GM10847 (cell line): Measurements from ENCODE around the gene ATXN7.

Experiments used
- POLR2A ChIP-seq: IDR thresholded peaks from 2 replicates; pipeline ENCODE4 v1.6.1; 2011; ENCODE audit not compliant: insufficient read length; ENCODE audit errors: extremely low read depth

The ATXN7 gene

DNA sequence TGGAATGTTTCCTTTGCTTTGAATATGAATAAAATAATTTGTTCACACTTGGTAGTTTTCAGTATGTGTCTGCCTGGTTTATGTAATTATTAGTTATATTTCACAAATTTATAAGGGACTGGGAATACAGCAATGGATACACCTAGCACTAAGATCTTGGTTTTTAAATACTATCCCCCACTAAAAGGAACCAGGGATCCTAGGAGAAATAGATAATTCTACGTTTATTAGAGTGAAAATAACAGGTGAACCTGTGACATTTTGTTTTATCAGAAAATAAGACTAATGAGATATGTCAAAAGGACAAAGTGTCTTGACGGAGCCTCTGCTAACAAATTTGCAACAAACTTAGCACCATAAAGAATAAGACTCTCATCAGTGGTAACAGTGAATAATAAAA, 156.2 kb downstream of the ATXN7 start:
- no peak for TF ChIP-seq POLR2A

DNA sequence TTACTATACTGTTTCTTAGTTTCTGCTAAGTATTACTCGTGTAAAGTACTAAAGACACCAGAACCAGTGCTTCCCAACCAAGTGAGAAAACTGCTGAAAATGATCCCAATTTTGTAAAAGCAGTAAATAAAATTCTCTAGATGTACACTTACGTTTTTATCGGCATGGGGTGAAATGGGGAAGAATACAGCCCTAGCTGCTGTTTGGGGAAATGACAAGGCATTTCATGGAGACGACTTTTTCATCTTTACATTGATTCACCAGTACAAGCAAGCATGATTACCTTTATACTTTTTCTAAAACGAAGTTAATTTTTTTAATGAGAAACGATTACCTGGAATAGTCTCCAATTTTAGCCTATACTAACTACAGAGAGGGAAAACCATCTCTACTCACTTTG, 158.3 kb downstream of the ATXN7 start:
- no peak for TF ChIP-seq POLR2A

DNA sequence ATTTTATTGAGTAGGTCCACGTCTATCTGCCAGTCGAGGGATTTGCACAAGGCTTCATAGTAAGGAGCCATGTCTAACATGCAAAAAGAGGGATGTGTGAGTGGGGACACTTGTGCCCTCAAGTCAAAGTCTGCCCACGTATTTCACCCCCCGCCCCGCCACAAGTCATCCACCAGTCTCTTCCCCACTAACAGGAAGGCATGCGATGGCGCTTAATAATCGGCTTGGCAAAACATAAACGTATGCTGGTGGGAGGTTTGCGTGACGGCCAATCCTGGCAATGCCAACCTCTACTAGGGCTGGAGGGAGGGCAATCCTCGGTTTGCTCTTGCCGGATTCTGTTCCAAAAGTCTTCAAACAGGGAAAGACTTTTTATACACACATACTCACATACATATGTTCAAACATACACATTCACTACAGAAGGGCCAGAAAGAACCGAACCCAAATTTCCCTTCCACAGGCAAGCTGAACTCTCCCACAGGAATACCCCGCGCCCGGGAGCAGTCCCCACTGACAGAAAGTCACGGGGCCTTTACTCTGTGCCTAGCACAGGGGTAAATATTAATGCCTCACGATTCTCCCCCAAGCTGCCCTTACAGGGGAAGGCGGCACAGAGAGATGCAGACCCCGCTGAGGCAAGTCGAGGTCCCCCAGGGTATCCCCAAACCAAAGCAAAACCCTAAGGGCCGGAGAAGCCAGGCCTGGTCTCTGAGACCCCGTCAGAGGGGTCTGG, 159.0 kb downstream of the ATXN7 start:
- no peak for TF ChIP-seq POLR2A

DNA sequence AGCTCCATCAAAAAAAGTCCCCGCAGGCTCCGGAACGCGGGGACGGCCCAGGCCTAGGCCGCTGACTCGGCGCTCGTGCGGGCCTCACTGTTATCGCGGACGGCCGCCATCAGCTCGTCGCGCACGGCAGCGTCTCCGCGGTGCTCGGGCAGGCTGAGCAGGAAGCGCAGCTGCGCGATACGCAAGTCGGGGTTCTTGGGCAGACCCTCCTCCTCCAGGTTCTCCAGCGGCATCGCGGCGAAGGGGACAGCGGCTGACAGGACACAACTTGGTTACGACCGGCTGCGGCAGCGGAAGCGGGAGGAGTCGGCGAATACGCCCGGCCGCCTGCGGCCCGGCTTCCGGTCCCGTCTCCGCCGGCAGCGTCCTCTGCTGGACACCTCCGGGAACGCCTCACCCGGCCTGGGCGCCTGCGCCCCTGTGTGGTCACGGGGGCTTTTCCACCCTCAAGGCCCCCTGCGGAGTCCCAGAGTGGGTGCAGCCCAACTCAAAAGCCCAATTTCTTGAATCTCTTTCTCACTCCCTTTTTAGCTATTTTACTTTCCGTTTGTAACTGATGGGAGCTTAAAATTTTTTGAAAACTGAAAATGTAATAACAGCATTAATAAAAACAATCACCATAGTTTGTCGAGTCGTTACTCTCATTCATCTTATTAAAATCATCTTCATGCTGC, 159.7 kb downstream of the ATXN7 start, which contains the start of gene PSMD6:
Gene PSMD6, minus strand, starts transcription at position 308 of the 674 bp plus-strand sequence. Its CDS starts 75 bp downstream, at position 233.
- peak; percentile 68 for TF ChIP-seq POLR2A

DNA sequence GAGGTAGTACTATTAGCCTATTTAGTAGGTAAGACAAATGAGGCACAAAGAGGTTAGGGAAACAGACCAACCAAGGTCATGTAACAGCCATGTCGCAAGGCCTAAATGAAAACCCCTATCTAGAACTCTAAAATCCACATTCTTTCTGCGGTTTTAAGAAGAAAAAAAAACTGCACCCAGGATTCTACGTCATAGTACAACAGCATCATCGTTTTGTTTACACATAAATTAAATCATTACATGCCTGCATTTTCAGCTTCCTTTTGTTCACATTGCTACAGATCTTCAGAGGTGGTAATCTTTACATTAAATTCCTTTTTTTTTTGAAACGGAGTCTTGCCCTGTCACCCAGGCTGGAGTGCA, 160.2 kb downstream of the ATXN7 start:
- TF ChIP-seq POLR2A: no peak

DNA sequence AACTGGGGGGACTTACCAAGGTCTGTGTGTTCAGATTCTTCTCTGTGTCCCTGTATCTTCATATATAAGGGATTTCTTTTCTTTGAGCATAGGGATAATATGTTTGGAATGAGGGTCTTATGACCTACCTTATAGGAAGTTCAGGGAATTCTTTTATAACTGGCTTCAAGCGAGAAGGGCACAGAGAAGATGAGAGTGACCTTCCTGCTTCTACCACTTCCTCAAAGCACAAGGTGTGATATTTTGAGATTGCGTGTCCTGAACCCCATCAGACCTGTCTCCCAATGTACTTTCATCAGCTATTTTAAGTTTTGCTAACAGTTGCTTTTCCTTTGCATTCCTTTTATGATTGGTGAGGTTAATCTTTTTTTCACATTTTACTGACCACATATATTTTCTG, 162.7 kb downstream of the ATXN7 start:
- TF ChIP-seq POLR2A: no peak

DNA sequence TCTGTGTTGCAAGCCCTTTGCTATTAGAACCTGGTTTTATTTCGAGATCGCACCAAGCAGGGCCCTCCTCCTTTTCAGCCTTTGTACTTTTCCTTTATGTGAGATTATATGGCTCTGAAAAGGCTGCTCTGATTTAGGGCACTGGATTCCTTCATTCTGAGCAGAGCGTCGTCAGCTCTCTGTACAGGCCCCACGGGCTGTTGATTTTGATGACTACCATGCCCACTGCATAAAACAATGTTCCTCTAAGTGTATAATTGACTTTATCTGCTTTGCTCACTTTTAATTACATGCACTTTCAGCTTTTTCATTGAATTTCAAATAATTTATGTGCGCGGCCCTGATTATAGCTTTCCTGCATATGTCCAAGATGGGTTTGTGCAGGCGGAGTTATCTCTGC, 164.0 kb downstream of the ATXN7 start:
- TF ChIP-seq POLR2A: no peak

DNA sequence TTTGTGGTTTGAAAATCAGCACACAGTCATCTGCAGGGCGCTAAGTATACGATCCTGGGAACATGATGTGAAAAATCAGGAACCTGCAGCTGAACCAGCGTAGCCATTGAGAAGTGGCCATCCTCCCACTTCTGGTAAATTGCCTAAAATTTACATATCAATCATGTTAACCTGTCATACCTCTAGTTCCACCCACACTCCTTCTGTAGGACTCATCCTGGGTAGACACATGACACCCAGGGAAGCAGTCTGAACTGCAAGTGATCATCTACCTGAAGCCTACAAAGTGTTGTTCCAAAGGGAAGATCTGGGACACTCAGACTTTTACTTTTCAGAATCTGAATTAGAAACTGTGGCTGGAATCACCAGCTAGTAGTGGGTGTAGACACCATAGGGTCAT, 165.1 kb downstream of the ATXN7 start:
- TF ChIP-seq POLR2A: no peak

DNA sequence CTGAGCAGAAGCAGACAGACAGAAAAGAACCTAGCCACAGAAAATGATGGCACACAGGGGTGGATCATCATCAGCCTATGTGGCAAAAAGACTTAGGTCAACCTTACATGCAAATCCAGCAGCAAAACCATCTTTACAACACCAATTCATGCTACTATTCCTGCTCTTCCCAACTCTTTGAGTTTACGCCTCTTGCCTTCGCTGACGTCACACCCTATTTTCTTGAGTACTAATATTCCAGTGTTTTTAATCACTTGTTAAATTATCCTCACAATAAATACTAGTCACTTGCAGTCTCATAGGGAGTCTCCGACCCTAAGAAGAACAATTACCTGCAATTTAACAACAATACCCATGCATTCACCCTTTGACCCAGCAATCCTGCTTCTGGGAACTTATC, 165.6 kb downstream of the ATXN7 start:
- TF ChIP-seq POLR2A: no peak

DNA sequence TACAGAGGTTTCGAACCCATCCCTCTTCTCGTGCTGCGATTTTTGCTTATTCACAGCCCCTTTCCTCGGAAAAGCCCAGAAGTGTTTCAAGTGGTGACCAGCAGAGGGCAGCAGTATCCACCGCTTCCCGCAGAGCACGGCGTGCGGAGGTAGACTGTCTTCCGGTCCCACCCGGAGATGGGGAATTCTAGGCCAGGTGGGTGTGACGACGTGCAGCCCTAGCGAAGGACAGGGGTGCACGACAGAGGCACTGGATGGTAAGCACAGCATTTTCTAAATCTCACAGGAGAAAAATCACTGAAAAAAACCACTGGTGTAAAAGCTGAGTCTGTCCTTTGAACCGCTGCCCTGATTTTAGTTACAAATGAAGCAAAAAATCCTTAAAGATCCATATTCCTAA, 167.1 kb downstream of the ATXN7 start:
- no peak for TF ChIP-seq POLR2A

DNA sequence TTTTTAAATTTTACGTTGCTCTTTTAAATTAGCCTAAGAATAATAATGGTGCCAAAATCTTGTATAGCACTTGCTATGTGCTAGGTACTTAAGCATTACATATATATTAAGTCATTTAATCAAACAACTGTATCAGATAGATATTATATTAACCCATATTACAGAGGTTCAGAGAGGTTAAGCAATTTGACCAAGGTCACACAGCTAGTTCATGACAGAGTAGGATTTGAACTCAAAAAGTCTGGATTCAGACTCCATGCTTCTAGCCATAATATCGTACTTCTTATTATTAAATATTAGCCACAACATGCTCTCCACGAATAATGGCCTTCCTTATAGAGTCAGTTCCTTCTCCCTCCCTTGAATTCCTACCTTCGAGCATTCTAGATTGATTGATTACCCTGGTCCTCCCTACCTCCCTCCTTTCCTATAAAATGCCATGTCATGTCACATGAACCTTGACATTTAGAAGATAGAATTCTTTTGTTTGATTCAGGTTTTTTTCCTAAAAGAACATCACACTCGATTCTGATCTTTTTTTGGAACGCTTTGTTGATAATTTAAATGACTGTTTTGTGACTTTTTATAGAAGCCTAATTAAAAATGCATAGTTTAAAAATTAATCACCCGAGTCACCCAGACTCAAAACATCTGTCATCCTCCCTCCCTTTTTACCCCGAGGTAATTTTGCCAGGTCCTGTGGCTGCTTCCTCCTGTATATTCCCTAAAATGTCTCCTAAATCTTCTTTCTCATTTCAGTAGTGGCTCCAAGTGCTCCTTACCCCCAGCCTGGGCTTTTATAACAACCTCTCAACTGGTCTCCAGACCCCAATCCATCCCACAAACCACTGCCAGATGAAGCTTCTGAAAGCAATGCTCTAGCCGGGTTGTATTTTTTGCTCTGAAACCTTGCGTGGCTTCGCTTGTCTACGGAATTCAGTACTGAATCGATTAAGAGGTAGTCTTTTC, 168.2 kb downstream of the ATXN7 start:
- no peak for TF ChIP-seq POLR2A

DNA sequence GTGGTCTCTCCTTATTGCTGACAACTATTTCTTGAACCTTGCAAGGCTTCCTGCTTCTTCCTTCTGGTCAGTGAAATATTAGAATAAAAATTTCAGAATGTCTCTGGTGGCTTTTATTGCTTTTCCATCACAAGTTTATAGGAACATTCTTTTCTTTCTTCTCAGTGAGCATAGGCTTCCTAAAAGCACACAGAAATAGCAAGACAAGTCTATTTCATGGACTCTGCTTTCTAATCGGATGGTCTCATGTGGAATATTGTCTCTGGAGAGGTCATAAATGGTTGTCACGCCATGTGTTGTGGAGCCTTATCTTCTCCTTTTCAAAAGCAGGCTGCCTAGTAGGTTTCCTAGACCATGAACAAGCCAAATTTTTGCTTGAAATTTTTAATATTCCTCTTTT, 169.4 kb downstream of the ATXN7 start:
- TF ChIP-seq POLR2A: no peak

DNA sequence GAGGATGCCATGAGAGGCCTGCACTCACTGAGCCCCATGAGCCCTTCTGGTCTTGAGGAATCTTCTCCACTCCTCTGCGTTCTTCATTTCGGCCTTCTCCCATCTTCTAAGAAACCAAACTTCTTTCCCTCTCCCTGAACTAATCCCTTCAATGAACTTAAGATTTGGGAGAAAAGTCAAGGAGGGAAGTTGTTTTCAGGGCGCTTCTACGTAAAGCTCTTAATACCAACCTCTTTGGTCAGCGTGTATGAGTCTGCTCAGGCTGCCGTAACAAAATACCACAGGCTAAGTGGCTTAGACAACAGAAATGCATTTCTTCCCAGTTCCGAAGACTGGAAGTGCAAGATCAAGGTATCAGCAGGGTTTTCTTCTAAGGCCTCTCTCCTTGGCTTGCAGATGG, 173.4 kb downstream of the ATXN7 start:
- no peak for TF ChIP-seq POLR2A

DNA sequence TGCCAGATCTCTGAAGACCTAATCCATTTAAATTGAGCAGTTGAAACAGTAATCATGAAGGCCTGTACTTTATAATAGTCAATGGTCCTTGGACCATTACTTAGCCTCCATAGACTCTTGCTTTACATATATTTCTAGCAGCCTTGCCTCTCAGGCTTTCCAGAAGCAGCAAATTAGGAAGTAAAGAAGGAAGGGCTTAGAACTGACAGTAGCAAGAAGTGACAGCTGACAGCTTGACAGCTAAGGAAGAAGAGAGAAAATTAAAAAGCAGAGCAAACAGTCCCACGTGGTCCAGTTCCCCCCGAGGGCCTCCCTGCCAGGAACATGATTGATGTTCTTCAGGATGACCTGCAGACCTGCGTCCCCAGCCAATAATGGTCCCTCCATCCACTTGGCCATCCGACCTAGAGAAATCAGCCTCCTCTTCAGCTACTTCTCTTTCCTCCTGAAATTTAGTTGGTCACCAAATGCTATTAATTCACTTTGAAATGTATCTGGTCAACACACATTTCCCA, 174.6 kb downstream of the ATXN7 start:
- TF ChIP-seq POLR2A: no peak

DNA sequence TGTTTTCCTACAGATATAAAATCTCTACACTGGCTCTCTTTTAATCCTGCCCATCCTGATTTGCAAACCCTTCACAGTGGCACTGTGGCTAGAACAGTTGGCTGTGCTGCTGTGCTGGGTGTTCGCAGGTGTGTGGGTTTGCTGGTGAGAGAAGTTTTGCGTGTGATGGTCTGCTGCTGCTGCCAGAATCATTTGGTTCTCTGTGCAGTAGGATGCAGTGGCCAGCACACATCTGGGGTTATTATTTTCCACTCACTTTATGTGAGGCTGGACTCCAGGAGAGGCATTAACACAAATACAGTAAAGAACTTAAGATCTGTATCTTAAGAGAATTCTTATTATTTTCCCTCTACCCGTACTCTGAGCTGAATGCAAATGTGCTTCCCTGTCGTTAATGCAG, 175.7 kb downstream of the ATXN7 start:
- no peak for TF ChIP-seq POLR2A
